GM12865 (cell line): Measurements from ENCODE around the gene CD6.

Experiments
- DNase-seq: peaks from one replicate; pipeline ENCODE4 v3.0.0; 2010; ENCODE audit warnings: low read depth
- H3K4me3 ChIP-seq: 2 replicates; pipeline ENCODE4 v1.5.1; 2011; ENCODE audit warnings: mild to moderate bottlenecking, low read depth, low read length, control low read depth
- TF ChIP-seq, protein P1 (sequence below): IDR thresholded peaks from 2 replicates; pipeline ENCODE4 v1.5.1; 2011; ENCODE audit warnings: low read length, control low read depth, low read depth, inconsistent platforms; ENCODE audit not compliant: insufficient read depth; ENCODE audit errors: missing control alignments

The CD6 gene

DNA sequence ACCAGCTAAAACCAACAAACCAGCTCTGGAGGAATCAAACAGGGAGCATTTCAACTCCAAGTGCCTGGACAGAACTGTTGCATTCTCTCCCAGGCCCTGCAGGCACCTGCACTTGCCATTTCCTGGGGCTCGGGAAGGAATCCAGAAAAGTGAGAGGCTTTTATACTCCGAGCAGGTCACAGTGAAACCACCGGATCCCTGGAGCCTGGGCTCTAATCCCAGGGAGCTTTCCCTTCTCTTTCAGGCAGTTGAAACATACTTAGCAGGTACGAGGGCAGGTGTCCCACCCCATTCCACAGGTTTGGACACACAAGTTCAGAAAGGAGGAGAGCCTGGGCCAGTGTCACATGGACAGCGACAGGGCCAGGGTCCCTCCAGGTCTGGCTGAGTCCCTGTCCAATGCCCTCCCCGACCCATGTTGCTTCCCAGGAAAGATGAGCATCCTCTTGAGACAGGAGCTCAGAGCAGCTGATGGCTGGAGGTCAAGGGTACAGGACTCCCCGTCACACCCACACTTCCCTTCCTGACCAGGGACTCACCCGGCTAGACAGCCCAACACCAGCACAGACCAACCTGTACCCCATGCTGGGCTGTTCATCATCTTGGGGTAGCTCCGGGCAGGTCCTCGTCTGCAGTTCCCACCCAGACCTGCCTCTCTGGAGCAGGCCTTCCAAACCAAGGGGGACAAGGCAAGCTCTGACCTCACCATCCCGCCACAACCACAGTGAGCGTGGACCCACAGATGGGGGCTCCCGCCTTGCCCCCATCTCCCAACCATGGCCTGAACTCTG, 80.9 kb downstream of the CD6 start:
- TF ChIP-seq, protein P1, sequence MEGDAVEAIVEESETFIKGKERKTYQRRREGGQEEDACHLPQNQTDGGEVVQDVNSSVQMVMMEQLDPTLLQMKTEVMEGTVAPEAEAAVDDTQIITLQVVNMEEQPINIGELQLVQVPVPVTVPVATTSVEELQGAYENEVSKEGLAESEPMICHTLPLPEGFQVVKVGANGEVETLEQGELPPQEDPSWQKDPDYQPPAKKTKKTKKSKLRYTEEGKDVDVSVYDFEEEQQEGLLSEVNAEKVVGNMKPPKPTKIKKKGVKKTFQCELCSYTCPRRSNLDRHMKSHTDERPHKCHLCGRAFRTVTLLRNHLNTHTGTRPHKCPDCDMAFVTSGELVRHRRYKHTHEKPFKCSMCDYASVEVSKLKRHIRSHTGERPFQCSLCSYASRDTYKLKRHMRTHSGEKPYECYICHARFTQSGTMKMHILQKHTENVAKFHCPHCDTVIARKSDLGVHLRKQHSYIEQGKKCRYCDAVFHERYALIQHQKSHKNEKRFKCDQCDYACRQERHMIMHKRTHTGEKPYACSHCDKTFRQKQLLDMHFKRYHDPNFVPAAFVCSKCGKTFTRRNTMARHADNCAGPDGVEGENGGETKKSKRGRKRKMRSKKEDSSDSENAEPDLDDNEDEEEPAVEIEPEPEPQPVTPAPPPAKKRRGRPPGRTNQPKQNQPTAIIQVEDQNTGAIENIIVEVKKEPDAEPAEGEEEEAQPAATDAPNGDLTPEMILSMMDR: no peak
- no peak for DNase-seq
- H3K4me3 ChIP-seq: no peak overlapping the region

DNA sequence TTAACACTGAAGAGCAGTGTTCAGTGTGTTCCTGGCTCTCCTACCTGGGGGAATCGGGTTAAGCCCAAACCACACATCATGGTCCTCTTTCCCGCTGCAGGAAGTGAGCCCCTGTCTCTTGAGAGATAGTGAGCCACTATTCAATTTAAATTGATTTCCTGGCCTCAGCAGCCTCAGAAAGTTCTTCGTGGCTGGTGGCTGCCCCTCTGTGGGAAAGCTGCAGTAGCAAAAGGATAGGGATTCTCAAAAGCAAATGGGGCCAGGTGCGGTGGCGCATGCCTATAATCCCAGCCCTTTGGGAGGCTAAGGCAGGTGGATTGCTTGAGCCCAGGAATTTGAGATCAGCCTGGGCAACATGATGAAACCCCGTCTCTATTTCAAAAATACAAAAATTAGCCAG, 81.7 kb downstream of the CD6 start:
- no peak for DNase-seq
- H3K4me3 ChIP-seq: no peak overlapping the region
- TF ChIP-seq, protein P1: no peak

DNA sequence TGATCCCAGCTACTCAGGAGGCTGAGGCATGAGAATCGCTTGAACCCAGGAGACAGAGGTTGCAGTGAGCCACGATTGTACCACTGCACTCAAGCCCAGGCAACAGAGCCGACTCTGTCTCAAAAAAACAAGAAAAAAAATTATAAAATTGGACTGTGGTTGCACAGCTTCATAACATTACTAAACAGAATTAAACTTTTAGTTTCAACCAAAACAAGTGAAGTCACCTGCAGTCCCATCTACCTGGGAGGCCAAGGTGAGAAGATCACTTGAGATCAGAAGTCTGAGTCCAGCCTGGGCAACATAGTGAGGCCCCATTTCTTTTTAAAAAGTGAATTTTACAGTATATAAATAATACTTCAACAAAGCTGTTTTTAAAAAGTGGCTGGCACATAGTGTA, 83.0 kb downstream of the CD6 start:
- TF ChIP-seq, protein P1: no peak
- DNase-seq: no peak
- no peak overlapping the region for H3K4me3 ChIP-seq

DNA sequence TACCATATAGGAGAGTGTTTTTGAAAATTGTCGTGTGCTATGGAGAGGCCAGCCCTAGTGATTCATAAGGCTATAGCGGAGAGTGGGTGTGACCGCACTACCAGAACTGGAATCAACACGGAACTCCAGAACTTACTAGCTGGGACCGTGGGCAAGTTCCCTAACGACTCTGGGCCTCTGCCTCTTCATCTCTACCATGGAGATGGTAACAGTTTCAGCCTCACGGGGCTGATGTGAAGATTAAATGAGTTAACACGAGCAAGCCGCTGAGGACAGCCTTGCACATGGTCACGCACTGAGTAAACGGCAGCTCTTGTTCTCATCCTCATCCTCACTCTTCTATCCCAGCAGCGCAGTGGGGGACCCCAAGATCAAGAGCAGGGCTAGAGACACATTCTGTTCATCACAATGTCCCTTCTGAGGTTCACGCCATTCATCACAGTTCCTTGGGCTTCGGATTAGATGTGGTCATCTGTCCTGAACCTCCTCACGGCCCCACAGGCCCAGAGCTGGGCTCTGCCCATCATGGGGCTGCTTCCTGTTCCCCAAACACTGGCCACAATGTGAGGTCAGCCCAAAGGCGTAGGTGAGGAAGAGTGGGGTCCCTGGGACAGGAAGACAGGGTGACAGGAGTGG, 83.6 kb downstream of the CD6 start:
- TF ChIP-seq, protein P1: no peak
- H3K4me3 ChIP-seq: no peak overlapping the region
- DNase-seq: peak; percentile 58

DNA sequence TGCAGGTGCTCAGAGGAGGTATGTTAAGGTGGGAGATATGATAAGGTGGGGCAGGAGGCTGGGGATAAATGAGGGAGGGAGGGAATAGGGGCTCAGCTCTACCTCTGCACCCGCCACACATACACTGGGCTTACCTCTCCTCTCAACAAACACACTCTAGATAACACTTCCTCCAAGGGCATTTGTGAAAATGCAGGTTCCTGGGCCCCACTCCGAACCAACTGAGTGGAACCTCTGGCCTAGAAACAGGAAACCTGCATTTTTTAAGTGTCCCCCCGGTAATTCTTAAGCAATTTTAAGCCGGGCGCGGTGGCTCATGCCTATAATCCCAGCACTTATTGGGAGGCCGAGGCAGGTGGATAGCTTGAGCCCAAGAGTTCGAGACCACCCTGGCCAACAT, 84.3 kb downstream of the CD6 start:
- TF ChIP-seq, protein P1: no peak
- no peak overlapping the region for H3K4me3 ChIP-seq
- DNase-seq: no peak

DNA sequence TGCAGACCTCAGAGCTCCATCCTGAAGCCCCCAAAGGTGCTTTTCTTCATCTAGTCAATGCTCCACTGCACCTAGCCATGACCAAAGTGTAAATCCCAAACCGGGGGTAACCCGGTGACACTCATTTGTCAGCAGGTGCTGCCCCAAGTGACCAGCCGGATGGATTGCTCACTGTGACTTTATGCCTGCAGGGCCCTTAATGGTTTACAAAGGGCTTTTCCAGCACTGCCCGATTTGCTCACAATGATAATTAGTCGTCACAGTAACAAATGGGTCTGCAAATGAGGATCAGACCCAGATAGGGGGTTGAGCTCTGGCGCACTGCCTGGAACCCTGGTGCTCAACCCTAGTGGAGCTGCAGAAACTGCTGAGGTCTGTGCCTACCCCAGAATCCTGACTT, 85.1 kb downstream of the CD6 start:
- peak; percentile 58 for DNase-seq
- TF ChIP-seq, protein P1: no peak

More for the DNA sequence above, 85.1 kb downstream of the CD6 start:
- H3K4me3 ChIP-seq: no peak overlapping the region
